Fibroblast of villous mesenchyme (primary cell): ENCODE results near the gene TCP10L. TPM values are rescaled to one million over a fixed set of nuclear protein-coding genes. Genes with fewer than 3 reads are reported as not detected.

Experiments
- DNase-seq: peaks from one replicate; pipeline ENCODE4 v3.0.0-alpha.2; 2010; ENCODE audit warnings: low read depth
- H3K4me3 ChIP-seq: 2 replicates; pipeline ENCODE4 v1.5.1; 2011; ENCODE audit warnings: low read depth, mild to moderate bottlenecking, low read length
- CTCF ChIP-seq: IDR thresholded peaks from 2 replicates; pipeline ENCODE4 v1.5.1; 2012; ENCODE audit warnings: low read depth, mild to moderate bottlenecking, low read length; ENCODE audit not compliant: insufficient read depth
- small RNA-seq: library from RNA; depleted of rRNA; stranded (forward); fragments of <200 nt; gene quantifications from one replicate; pipeline ENCODE3, GENCODE V24; 2012
- total RNA-seq: library from RNA; depleted of rRNA; stranded (reverse); fragments of >200 nt; gene quantifications from 2 replicates; pipeline ENCODE4 v1.2.3, GENCODE V29; 2012

Gene TCP10L
- total RNA-seq, 1 donor = not detected

GRCh38 chr21:32523988-32524719, 61.2 kb downstream of the TCP10L start:
- peak; percentile 97 for DNase-seq
- TF ChIP-seq CTCF = no peak
- H3K4me3 ChIP-seq = no peak overlapping the region

Small RNA genes within 50 kb of the gene (small RNA-seq; reads per million reads assigned to genes)
- not detected for gene RF00438
- gene RNA5SP490 = not detected

Other genes with a start within 250 kb of the TCP10L start
- gene URB1, start 192.5 kb downstream of the TCP10L start, total RNA-seq = 17.4 and 37.1 TPM in 2 replicates
- 8.4 and 10.8 TPM in 2 replicates for gene EVA1C, start 172.8 kb downstream of the TCP10L start, total RNA-seq
- gene CFAP298, start 26.9 kb upstream of the TCP10L start, total RNA-seq = 12.6 and 20.3 TPM in 2 replicates
- 7.1 and 7.3 TPM in 2 replicates for gene SYNJ1, start 142.5 kb upstream of the TCP10L start, total RNA-seq
- gene PAXBP1, start 186.2 kb upstream of the TCP10L start, total RNA-seq = 28.0 and 35.8 TPM in 2 replicates